ENCODE measurements around the gene TBL1X. TPM values are rescaled to one million over a fixed set of nuclear protein-coding genes. Genes with fewer than 3 reads are reported as not detected.

Gene TBL1X
- total RNA-seq, 1 donor from 2014 or later, result 34.5 TPM

- Mint-ChIP-seq H3K4me1 (no peaks in the 10 kb centered on the region), H3K9me3 (peaks cover 14% of the 10 kb centered on the region)
These were observed 149.2 kb downstream of the TBL1X start for GRCh38 chrX:9614016-9614415.

GRCh38 chrX:9619133-9619532 is 154.3 kb downstream of the TBL1X start:
- H3K4me3 Mint-ChIP-seq, result no peak overlapping the region
- peaks cover 6% of the 10 kb centered on the region for H3K36me3 Mint-ChIP-seq
- no peak overlapping the region for H3K27ac Mint-ChIP-seq
- no peak for TF ChIP-seq CTCF (IDR thresholded peaks at IDR 0.05; ENCODE audit: unreplicated experiment)
- peaks cover 21% of the 10 kb centered on the region for H3K9me3 Mint-ChIP-seq
- DNase-seq (ENCODE audit: low spot score in 2 of 2, unreplicated experiment in 2 of 2), result no peak
- H3K4me1 Mint-ChIP-seq, result no peaks in the 10 kb centered on the region
- H3K27me3 Mint-ChIP-seq (ENCODE audit: low read depth), result no peaks in the 10 kb centered on the region

More at GRCh38 chrX:9614016-9614415, 149.2 kb downstream of the TBL1X start:
- Mint-ChIP-seq H3K4me3 (no peak overlapping the region), H3K27ac (no peak overlapping the region), H3K36me3 (peaks cover 2% of the 10 kb centered on the region), H3K27me3 (ENCODE audit: low read depth) (no peaks in the 10 kb centered on the region)
- no peak for TF ChIP-seq CTCF (IDR thresholded peaks at IDR 0.05; ENCODE audit: unreplicated experiment)
- DNase-seq (ENCODE audit: low spot score in 2 of 2, unreplicated experiment in 2 of 2), result no peak

- H3K27me3 Mint-ChIP-seq (ENCODE audit: low read depth), result no peaks in the 10 kb centered on the region
- no peak for TF ChIP-seq CTCF (IDR thresholded peaks at IDR 0.05; ENCODE audit: unreplicated experiment)
- H3K27ac Mint-ChIP-seq, result no peak overlapping the region
- H3K4me1 Mint-ChIP-seq, result no peaks in the 10 kb centered on the region
- H3K36me3 Mint-ChIP-seq, result peaks cover 6% of the 10 kb centered on the region
- DNase-seq (ENCODE audit: low spot score in 2 of 2, unreplicated experiment in 2 of 2), result no peak
- no peak overlapping the region for H3K4me3 Mint-ChIP-seq
- H3K9me3 Mint-ChIP-seq, result peaks cover 23% of the 10 kb centered on the region
These were observed 154.7 kb downstream of the TBL1X start for GRCh38 chrX:9619581-9619980.

- DNase-seq (ENCODE audit: low spot score in 2 of 2, unreplicated experiment in 2 of 2), result no peak
- no peaks in the 10 kb centered on the region for H3K27me3 Mint-ChIP-seq (ENCODE audit: low read depth)
- no peak overlapping the region for H3K4me3 Mint-ChIP-seq
- no peak overlapping the region for H3K27ac Mint-ChIP-seq
- no peaks in the 10 kb centered on the region for H3K4me1 Mint-ChIP-seq
- no peak for TF ChIP-seq CTCF (IDR thresholded peaks at IDR 0.05; ENCODE audit: unreplicated experiment)
- peaks cover 6% of the 10 kb centered on the region for H3K36me3 Mint-ChIP-seq
- peaks cover 26% of the 10 kb centered on the region for H3K9me3 Mint-ChIP-seq
These were observed 157.3 kb downstream of the TBL1X start for GRCh38 chrX:9622128-9622527.

GRCh38 chrX:9626379-9626778 is 161.5 kb downstream of the TBL1X start:
- no peak overlapping the region for H3K4me3 Mint-ChIP-seq
- TF ChIP-seq CTCF (IDR thresholded peaks at IDR 0.05; ENCODE audit: unreplicated experiment), result no peak
- no peak overlapping the region for H3K27ac Mint-ChIP-seq
- DNase-seq (ENCODE audit: low spot score in 2 of 2, unreplicated experiment in 2 of 2), result no peak
- peaks cover 15% of the 10 kb centered on the region for H3K9me3 Mint-ChIP-seq
- peaks cover 4% of the 10 kb centered on the region for H3K36me3 Mint-ChIP-seq
- H3K4me1 Mint-ChIP-seq, result peaks cover 2% of the 10 kb centered on the region
- H3K27me3 Mint-ChIP-seq (ENCODE audit: low read depth), result no peaks in the 10 kb centered on the region

- Mint-ChIP-seq H3K9me3 (peaks cover 10% of the 10 kb centered on the region), H3K27me3 (ENCODE audit: low read depth) (no peaks in the 10 kb centered on the region), H3K36me3 (no peaks in the 10 kb centered on the region), H3K4me3 (no peak overlapping the region), H3K27ac (no peak overlapping the region), H3K4me1 (peaks cover 2% of the 10 kb centered on the region)
- no peak for TF ChIP-seq CTCF (IDR thresholded peaks at IDR 0.05; ENCODE audit: unreplicated experiment)
- DNase-seq (ENCODE audit: low spot score in 2 of 2, unreplicated experiment in 2 of 2), result no peak
These were observed 163.1 kb downstream of the TBL1X start for GRCh38 chrX:9627922-9628321.
